GM20000 (cell line): ENCODE results near the gene SMAP1.

Source experiments
- DNase-seq: peaks from one replicate; pipeline ENCODE4 v3.0.0; 2012; ENCODE audit warnings: low spot score
- TF ChIP-seq, protein P1 (sequence below): IDR thresholded peaks from 2 replicates; pipeline ENCODE4 v1.5.1; 2012; ENCODE audit warnings: mild to moderate bottlenecking, control low read depth; ENCODE audit errors: extremely low read depth, missing control alignments

The SMAP1 gene

DNA sequence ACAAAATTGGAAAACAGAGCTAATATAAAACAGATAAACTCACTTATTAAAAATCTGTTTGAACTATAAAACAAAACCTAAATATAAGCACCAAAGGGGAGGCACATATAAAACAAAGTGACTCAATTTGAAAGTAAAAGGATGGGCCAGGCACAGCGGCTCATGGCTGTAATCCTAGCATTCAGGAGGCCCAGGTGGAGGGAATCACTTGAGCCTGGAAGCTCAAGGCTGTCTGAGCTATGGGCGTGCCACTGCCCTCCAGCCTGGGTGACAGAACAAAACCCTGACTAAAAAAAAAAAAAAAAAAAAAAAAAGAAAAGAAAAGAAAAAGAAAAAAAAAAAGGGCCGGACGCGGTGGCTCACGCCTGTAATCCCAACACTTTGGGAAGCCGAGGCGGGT lies 31.1 kb upstream of the SMAP1 start:
- DNase-seq, result no peak
- TF ChIP-seq, protein P1, sequence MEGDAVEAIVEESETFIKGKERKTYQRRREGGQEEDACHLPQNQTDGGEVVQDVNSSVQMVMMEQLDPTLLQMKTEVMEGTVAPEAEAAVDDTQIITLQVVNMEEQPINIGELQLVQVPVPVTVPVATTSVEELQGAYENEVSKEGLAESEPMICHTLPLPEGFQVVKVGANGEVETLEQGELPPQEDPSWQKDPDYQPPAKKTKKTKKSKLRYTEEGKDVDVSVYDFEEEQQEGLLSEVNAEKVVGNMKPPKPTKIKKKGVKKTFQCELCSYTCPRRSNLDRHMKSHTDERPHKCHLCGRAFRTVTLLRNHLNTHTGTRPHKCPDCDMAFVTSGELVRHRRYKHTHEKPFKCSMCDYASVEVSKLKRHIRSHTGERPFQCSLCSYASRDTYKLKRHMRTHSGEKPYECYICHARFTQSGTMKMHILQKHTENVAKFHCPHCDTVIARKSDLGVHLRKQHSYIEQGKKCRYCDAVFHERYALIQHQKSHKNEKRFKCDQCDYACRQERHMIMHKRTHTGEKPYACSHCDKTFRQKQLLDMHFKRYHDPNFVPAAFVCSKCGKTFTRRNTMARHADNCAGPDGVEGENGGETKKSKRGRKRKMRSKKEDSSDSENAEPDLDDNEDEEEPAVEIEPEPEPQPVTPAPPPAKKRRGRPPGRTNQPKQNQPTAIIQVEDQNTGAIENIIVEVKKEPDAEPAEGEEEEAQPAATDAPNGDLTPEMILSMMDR, result no peak

DNA sequence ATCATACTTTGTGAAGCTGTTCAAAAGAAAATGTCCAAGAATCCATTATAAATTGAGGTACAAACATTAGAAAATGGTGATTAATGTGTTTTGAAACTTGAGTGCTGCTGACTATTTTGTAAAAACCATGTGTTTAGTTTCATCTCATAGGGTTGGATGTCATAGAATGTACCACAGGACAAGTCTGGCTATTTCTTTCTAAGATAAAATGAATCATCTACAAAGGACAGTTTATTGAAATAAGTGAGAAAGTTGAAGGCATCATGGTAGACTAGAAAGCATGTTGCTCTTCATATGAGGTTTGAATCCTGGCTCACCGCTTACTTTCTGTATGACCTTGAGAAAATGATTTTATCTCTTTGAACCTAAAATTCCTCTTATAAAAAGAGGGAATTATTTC lies 29.2 kb upstream of the SMAP1 start:
- TF ChIP-seq, protein P1, result no peak
- no peak for DNase-seq

DNA sequence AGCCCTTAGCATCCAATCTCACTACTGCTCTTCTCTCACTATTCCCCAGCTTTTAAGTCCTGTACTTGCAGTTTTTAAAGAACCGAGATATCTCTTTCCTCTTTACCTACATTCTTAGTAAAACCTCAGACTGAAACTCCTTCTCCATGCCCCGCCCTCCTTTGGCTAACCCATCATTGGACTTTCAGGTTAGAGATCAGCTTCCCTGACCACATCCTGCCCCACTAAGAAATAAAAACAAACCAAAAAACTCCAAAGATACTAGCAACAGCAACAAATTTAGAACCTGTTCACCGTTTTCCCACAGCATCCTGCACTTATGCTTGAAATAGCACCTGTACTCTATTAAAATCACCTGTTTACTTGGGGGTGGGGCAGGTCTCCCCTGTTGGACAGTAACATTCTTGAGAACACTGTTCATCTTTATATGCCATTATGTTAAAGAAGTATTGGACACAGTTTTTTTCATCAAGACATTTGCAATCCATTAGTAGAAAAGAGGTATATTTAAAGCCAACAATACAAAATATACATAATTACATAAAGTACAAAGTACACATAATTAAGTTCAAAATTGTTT lies 16.3 kb upstream of the SMAP1 start:
- DNase-seq, result no peak
- TF ChIP-seq, protein P1, result no peak

DNA sequence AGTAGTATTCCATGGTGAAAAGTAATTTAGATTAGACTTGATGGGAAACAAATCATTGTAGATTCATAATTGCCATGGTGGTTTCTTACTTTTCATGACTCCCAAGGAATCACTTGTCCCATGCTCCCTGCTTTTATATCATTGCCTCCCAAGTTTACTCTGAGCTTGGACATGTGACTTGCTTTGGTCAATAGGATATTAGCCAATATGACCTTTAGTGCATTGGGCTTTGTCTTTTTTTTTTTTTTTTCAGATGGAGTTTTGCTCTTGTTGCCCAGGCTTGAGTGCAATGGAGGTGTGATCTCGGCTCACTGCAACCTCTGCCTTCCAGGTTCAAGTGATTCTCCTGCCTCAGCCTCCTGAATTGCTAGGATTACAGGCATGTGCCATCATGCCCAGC lies 15.5 kb upstream of the SMAP1 start:
- TF ChIP-seq, protein P1, result no peak
- no peak for DNase-seq

DNA sequence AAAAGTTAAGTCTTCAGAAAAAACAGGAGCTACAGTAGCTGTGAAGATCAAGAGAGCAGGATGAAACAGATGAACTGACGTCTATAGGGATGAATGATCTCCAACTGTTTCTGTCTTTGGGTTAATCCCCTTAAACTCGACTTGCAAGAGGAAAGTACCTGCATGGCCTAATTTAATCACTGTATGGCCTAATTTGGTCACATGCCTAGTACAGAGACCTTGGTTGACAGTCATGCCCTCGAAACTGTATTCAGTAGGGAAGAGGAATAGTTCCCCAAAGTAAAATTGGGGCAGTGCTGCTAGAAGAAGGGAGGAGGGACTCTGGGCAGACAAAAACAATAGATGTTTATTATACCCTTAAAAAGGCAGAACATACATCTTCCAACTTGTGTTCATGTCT lies 10.0 kb upstream of the SMAP1 start:
- DNase-seq, result no peak
- TF ChIP-seq, protein P1, result no peak

DNA sequence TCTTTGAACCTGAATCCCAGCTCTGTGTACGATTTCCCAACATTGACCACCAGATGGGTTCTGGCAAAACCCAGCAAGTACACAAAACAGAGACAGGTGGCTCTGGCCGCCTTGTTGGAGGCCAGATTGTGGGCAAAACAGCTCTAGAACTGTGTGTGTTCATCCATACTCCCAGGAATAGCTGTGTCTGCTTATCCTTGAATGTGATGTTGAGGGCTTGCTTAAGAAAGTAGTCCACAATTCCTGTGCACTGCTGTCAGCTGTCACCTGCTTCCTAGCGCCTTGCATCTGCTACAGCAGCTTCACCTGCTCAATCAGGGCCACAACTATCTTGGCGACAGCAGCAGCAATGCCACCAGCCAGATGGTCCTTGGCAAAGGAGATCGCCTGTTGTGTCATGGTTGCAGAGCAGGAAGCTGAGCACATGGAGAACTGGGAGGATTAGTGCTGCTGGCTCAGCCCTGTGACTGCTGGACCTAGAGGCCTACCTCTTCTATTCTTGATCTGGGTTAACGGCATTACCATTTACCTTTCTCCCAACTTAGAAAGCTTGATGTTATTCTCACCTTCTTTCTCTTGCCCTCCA lies 3.7 kb upstream of the SMAP1 start:
- TF ChIP-seq, protein P1, result no peak
- no peak for DNase-seq

DNA sequence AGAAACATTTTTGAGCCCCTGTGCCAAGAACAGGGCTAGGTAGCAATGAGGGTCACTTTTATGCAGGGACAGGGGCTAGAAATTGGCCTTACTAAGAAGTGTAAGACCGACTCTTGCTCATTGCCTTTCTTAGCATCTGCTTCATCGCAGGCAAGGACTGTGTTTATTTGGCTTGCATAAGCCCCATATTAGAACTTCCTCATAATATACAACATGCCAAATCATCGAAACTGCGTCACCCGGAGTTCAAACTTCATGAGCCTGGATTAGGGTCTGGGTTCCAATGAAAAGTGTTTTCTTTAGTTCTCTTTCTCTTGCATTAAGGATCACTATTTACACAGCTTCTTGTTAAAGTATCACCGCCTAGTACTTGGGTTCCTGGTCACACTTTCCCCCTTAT lies 977 bp upstream of the SMAP1 start:
- TF ChIP-seq, protein P1, result no peak
- DNase-seq, result no peak
